ENCODE data around the gene TOMM7.
"Not testable (repeated sequence)": the region's sequence is repeated elsewhere in the genome, so short reads cannot be mapped to it uniquely, and the experiment has no call there.

GRCh38 chr7:22790640-22791039 is 32.0 kb downstream of the TOMM7 start:
- TF ChIP-seq CTCF (IDR thresholded peaks at IDR 0.05 in 2 of 3, conservative IDR thresholded peaks at IDR 0.05 in 1 of 3; ENCODE audit: borderline replicate concordance in 1 of 3, insufficient read depth in 1 of 3, low read depth in 2 of 3, low read length in 2 of 3); YY1 (IDR thresholded peaks at IDR 0.05; ENCODE audit: extremely low read depth, insufficient replicate concordance, low read depth, low read length); POLR2AphosphoS5 (IDR thresholded peaks at IDR 0.05; ENCODE audit: low read depth, low read length); POLR2A (IDR thresholded peaks at IDR 0.05; ENCODE audit: borderline replicate concordance, extremely low read depth, insufficient read depth, insufficient read length); SIN3A (IDR thresholded peaks at IDR 0.05; ENCODE audit: low read depth); ZNF274 (IDR thresholded peaks at IDR 0.05; ENCODE audit: low read depth, low read length); JUND (IDR thresholded peaks at IDR 0.05); EZH2 (IDR thresholded peaks at IDR 0.05); CEBPB (IDR thresholded peaks at IDR 0.05; ENCODE audit: low read depth): not testable (repeated sequence)
